ENCODE data around the gene COQ8A. TPM values are rescaled to one million over a fixed set of nuclear protein-coding genes. Genes with fewer than 3 reads are reported as not detected.

COQ8A gene
- total RNA-seq, 1 donor from 2014 or later = 13.8 TPM

DNA sequence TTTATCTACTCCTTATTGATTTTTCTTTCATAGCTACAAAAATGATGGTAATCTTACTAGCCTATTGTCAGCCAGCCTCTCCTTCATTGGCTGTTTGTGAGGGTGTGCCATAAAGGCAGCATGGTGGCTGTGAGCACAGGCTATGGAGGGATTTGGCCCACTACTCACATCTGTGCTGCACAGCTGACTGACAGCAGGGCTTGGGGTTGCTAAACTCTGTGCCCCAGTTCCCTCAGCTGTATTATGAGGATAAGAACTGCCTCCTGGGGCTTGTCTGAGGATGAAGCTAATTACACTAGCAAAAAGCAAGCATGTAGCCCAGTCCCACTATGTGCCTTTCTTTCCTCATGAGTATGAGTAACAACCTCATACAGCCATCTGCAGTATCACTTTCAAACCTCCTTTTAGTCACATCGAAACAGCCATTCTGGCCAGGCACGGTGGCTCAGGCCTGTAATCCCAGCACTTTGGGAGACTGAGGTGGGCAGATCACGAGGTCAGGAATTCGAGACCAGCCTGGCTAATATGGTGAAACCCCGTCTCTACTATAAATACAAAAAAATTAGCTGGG is 66.2 kb downstream of the COQ8A start:
- Mint-ChIP-seq H3K4me3 (no peak overlapping the region), H3K27me3 (ENCODE audit: insufficient read depth, low read depth) (no peaks in the 10 kb centered on the region), H3K4me1 (no peaks in the 10 kb centered on the region), H3K27ac (no peak overlapping the region), H3K9me3 (no peaks in the 10 kb centered on the region), H3K36me3 (peaks cover 7% of the 10 kb centered on the region)
- DNase-seq (ENCODE audit: low spot score) = no peak
- H3K4me3 ChIP-seq = no peak overlapping the region
- no peak overlapping the region for H3K27ac ChIP-seq
- TF ChIP-seq EZH2 (IDR thresholded peaks at IDR 0.05) (no peak), EZH2phosphoT487 (IDR thresholded peaks at IDR 0.05) (no peak), CTCF (IDR thresholded peaks at IDR 0.05) (no peak)
- H3F3A ChIP-seq (ENCODE audit: low read depth) = no peaks in the 10 kb centered on the region
- H4K20me1 ChIP-seq (ENCODE audit: low read depth) = no peaks in the 10 kb centered on the region
- no peaks in the 10 kb centered on the region for H3K36me3 ChIP-seq
- no peaks in the 10 kb centered on the region for H3K4me1 ChIP-seq
- H3K9me3 ChIP-seq (ENCODE audit: low read depth) = no peaks in the 10 kb centered on the region
- H3K9ac ChIP-seq = no peak overlapping the region
- H2AFZ ChIP-seq (replicated peaks) = no peak overlapping the region
- H3K79me2 ChIP-seq (ENCODE audit: low read depth) = no peaks in the 10 kb centered on the region
- no peaks in the 10 kb centered on the region for H3K27me3 ChIP-seq
- H3K4me2 ChIP-seq = no peak overlapping the region

DNA sequence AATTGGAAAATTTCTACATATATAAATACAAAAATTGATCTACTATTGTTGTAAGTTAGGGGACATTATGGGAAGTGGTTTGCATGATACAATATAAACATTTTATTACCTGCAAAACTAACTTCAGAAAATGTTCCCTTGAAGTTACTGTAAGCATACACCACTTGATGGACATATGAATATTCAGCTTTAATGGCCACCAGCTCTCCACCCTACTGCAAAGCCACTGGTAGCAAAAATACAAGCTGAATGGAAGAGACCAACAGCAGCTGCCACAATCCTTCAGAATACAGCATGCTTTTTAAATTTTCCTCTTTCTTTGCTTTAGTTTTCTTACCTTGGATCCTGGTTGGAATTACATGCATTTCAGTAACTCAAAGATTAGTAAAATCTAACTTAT is 69.8 kb downstream of the COQ8A start:
- no peak overlapping the region for H3K4me2 ChIP-seq
- no peak for TF ChIP-seq CTCF (IDR thresholded peaks at IDR 0.05)
- no peak for TF ChIP-seq EZH2 (IDR thresholded peaks at IDR 0.05)
- no peak for TF ChIP-seq EZH2phosphoT487 (IDR thresholded peaks at IDR 0.05)
- Mint-ChIP-seq H3K4me1 (no peaks in the 10 kb centered on the region), H3K9me3 (no peaks in the 10 kb centered on the region), H3K4me3 (no peak overlapping the region), H3K36me3 (peaks cover 4% of the 10 kb centered on the region), H3K27ac (no peak overlapping the region), H3K27me3 (ENCODE audit: insufficient read depth, low read depth) (no peaks in the 10 kb centered on the region)
- no peaks in the 10 kb centered on the region for H3K4me1 ChIP-seq
- H2AFZ ChIP-seq (replicated peaks) = no peak overlapping the region
- no peak overlapping the region for H3K27ac ChIP-seq
- no peak overlapping the region for H3K4me3 ChIP-seq
- no peaks in the 10 kb centered on the region for H3K27me3 ChIP-seq
- no peaks in the 10 kb centered on the region for H3F3A ChIP-seq (ENCODE audit: low read depth)
- DNase-seq (ENCODE audit: low spot score) = no peak
- no peaks in the 10 kb centered on the region for H4K20me1 ChIP-seq (ENCODE audit: low read depth)
- H3K36me3 ChIP-seq = no peaks in the 10 kb centered on the region
- no peak overlapping the region for H3K9ac ChIP-seq
- H3K9me3 ChIP-seq (ENCODE audit: low read depth) = no peaks in the 10 kb centered on the region
- H3K79me2 ChIP-seq (ENCODE audit: low read depth) = no peaks in the 10 kb centered on the region

- H3K36me3 ChIP-seq = no peaks in the 10 kb centered on the region
- no peaks in the 10 kb centered on the region for H3K79me2 ChIP-seq (ENCODE audit: low read depth)
- peaks cover 6% of the 10 kb centered on the region for H3K36me3 Mint-ChIP-seq
- H3K9me3 Mint-ChIP-seq = no peaks in the 10 kb centered on the region
- no peak overlapping the region for H3K4me2 ChIP-seq
- TF ChIP-seq EZH2 (IDR thresholded peaks at IDR 0.05) (no peak), CTCF (IDR thresholded peaks at IDR 0.05) (no peak), EZH2phosphoT487 (IDR thresholded peaks at IDR 0.05) (no peak)
- H3K4me3 Mint-ChIP-seq = no peak overlapping the region
- H4K20me1 ChIP-seq (ENCODE audit: low read depth) = no peaks in the 10 kb centered on the region
- DNase-seq (ENCODE audit: low spot score) = no peak
- no peaks in the 10 kb centered on the region for H3F3A ChIP-seq (ENCODE audit: low read depth)
- H3K27ac Mint-ChIP-seq = no peak overlapping the region
- H3K9me3 ChIP-seq (ENCODE audit: low read depth) = no peaks in the 10 kb centered on the region
- no peak overlapping the region for H3K4me3 ChIP-seq
- H3K9ac ChIP-seq = no peak overlapping the region
- H3K4me1 ChIP-seq = no peaks in the 10 kb centered on the region
- H2AFZ ChIP-seq (replicated peaks) = no peak overlapping the region
- no peaks in the 10 kb centered on the region for H3K4me1 Mint-ChIP-seq
- no peak overlapping the region for H3K27ac ChIP-seq
- no peaks in the 10 kb centered on the region for H3K27me3 ChIP-seq
- H3K27me3 Mint-ChIP-seq (ENCODE audit: insufficient read depth, low read depth) = no peaks in the 10 kb centered on the region
Measured at GRCh38 chr1:227010645-227011044, 70.6 kb downstream of the COQ8A start.
